Naive thymus-derived CD8-positive, alpha-beta T cell (primary cell): ENCODE measurements around the gene LHX3. TPM values are rescaled to one million over a fixed set of nuclear protein-coding genes. Genes with fewer than 3 reads are reported as not detected.

Experiments
- ATAC-seq, 2 donors: fragments of 150-1000 bp; cut with Tn5 transposase in 1 of 2; sonication (Bioruptor Pico), chemical (Tn5 transposase) in 1 of 2; 1 replicate in 1 of 2; 2 replicates in 1 of 2; pipeline ENCODE4 v1.10.0; 2021; ENCODE audit warnings: mild to moderate bottlenecking in 2 of 2, moderate library complexity in 2 of 2
- POLR2A ChIA-PET: fragments of 350-600 bp; sonication (Branson Sonifier 250); formaldehyde crosslinking; loops from one replicate; lab custom pipeline; 2021; ENCODE audit warnings: antibody characterized with exemption; lab: Charles Lee
- DNase-seq, 10 donors: peaks; one replicate each; pipeline versions ENCODE4 v3.0.0 to v3.0.0-alpha.2; 2020 to 2022
- H3K27ac Mint-ChIP-seq, 10 donors: one replicate each; pipeline ENCODE4 v1.8.0; 2020 to 2022; ENCODE audit warnings: mild to moderate bottlenecking in 10 of 10, mixed read lengths in 10 of 10, moderate library complexity in 4 of 10, inconsistent platforms in 1 of 10
- H3K27me3 Mint-ChIP-seq, 5 donors: one replicate each; pipeline ENCODE4 v1.8.0; 2021 to 2022; ENCODE audit warnings: mixed read lengths in 5 of 5
- H3K36me3 Mint-ChIP-seq, 3 donors: one replicate each; pipeline ENCODE4 v1.8.0; 2020 to 2022; ENCODE audit warnings: mixed read lengths in 3 of 3, mild to moderate bottlenecking in 2 of 3, inconsistent platforms in 1 of 3
- H3K4me1 Mint-ChIP-seq, 4 donors: one replicate each; pipeline ENCODE4 v1.8.0; 2021 to 2022; ENCODE audit warnings: mixed read lengths in 4 of 4
- H3K4me3 Mint-ChIP-seq, 10 donors: one replicate each; pipeline ENCODE4 v1.8.0; 2020 to 2022; ENCODE audit warnings: mild to moderate bottlenecking in 10 of 10, mixed read lengths in 10 of 10, moderate library complexity in 6 of 10, inconsistent platforms in 1 of 10
- H3K9me3 Mint-ChIP-seq, 9 donors: one replicate each; pipeline ENCODE4 v1.8.0; 2020 to 2022; ENCODE audit warnings: mixed read lengths in 9 of 9, mild to moderate bottlenecking in 3 of 9, inconsistent platforms in 1 of 9, moderate library complexity in 1 of 9
- polyA plus RNA-seq, 3 donors: library from polyadenylated mRNA; unstranded; fragments of 300-500 nt; fragmentation: Illumina TruSeq; gene quantifications; one replicate each; pipeline ENCODE4 v1.2.3, GENCODE V29; 2021
- total RNA-seq, 8 experiments: library from RNA in 2 of 8; stranded (reverse) in 2 of 8; gene quantifications; one replicate each; pipeline ENCODE4 v1.2.3 and lab custom pipeline; 2021 to 2026

The LHX3 gene
- total and polyA plus RNA-seq, 5 experiments from 2014 or later: not detected

GRCh38 chr9:136147038-136147889 lies 57.7 kb downstream of the LHX3 start:
- Mint-ChIP-seq H3K9me3 (no peaks in the 10 kb centered on the region), H3K27ac (no peak overlapping the region), H3K27me3 (peaks cover 0 to 27% (median 9%) of the 10 kb centered on the region in 5 donors), H3K4me1 (no peaks in the 10 kb centered on the region), H3K4me3 (no peak overlapping the region), H3K36me3 (no peaks in the 10 kb centered on the region)
- DNase-seq (no peak), ATAC-seq (no peak)
- POLR2A ChIA-PET: no interaction called here

Other genes with a start within 250 kb of the LHX3 start
- gene UBAC1, start 243.8 kb downstream of the LHX3 start, total RNA-seq: 10 to 100 TPM; 28.3 to 28.9 TPM
- gene UBAC1, start 243.8 kb downstream of the LHX3 start, polyA plus RNA-seq: 10 to 100 TPM; 19.4 to 24.7 (median 20.8) TPM
- 10 to 100 TPM in 1 of 2 experiments, 1 to 10 TPM in 1; 9.5 to 10.4 TPM for gene NACC2, start 109.8 kb downstream of the LHX3 start, total RNA-seq
- gene NACC2, start 109.8 kb downstream of the LHX3 start, polyA plus RNA-seq: 1 to 10 TPM; 1.0 to 1.3 (median 1.3) TPM
- 10 to 100 TPM; 38.1 to 38.2 TPM for gene TMEM250, start 86.3 kb downstream of the LHX3 start, total RNA-seq
- 10 to 100 TPM; 39.1 to 51.7 (median 40.3) TPM for gene TMEM250, start 86.3 kb downstream of the LHX3 start, polyA plus RNA-seq
- gene QSOX2, start 40.7 kb upstream of the LHX3 start, total RNA-seq: 10 to 100 TPM; 15.5 to 15.9 TPM
- under 1 TPM; 0.50 to 0.86 (median 0.55) TPM for gene QSOX2, start 40.7 kb upstream of the LHX3 start, polyA plus RNA-seq
- gene CCDC187, start 99.0 kb upstream of the LHX3 start, total RNA-seq: not detected
- not detected for gene CCDC187, start 99.0 kb upstream of the LHX3 start, polyA plus RNA-seq
- gene GPSM1, start 122.4 kb upstream of the LHX3 start, total RNA-seq: 10 to 100 TPM; 10.0 to 11.6 TPM
- gene GPSM1, start 122.4 kb upstream of the LHX3 start, polyA plus RNA-seq: under 1 TPM; 0.50 to 0.98 (median 0.82) TPM
- gene DNLZ, start 158.6 kb upstream of the LHX3 start, total RNA-seq: 10 to 100 TPM; 32.8 to 33.3 TPM
- gene DNLZ, start 158.6 kb upstream of the LHX3 start, polyA plus RNA-seq: 10 to 100 TPM; 51.6 to 58.1 (median 52.9) TPM
- gene CARD9, start 168.5 kb upstream of the LHX3 start, total RNA-seq: under 1 TPM; 0.70 to 0.85 TPM
- under 1 TPM; 0.08 to 0.21 (median 0.12) TPM for gene CARD9, start 168.5 kb upstream of the LHX3 start, polyA plus RNA-seq
- gene SNAPC4, start 195.0 kb upstream of the LHX3 start, total RNA-seq: 10 to 100 TPM; 13.7 to 15.6 TPM
- 1 to 10 TPM in 2 of 3 donors, under 1 TPM in 1; 0.90 to 2.0 (median 1.3) TPM for gene SNAPC4, start 195.0 kb upstream of the LHX3 start, polyA plus RNA-seq
- 10 to 100 TPM; 88.1 to 96.0 TPM for gene ENTR1, start 205.5 kb upstream of the LHX3 start, total RNA-seq
- 10 to 100 TPM in 2 of 3 donors, 1 to 10 TPM in 1; 9.7 to 16.8 (median 11.4) TPM for gene ENTR1, start 205.5 kb upstream of the LHX3 start, polyA plus RNA-seq
- 10 to 100 TPM; 67.8 to 73.2 TPM for gene PMPCA, start 205.5 kb upstream of the LHX3 start, total RNA-seq
- gene PMPCA, start 205.5 kb upstream of the LHX3 start, polyA plus RNA-seq: 10 to 100 TPM; 37.0 to 47.0 (median 42.1) TPM
- gene INPP5E, start 234.7 kb upstream of the LHX3 start, total RNA-seq: 10 to 100 TPM; 26.4 to 27.3 TPM
- gene INPP5E, start 234.7 kb upstream of the LHX3 start, polyA plus RNA-seq: 1 to 10 TPM in 2 of 3 donors, under 1 TPM in 1; 0.90 to 4.4 (median 2.1) TPM